ENCODE measurements around the gene PLCH2.

PLCH2 gene

DNA sequence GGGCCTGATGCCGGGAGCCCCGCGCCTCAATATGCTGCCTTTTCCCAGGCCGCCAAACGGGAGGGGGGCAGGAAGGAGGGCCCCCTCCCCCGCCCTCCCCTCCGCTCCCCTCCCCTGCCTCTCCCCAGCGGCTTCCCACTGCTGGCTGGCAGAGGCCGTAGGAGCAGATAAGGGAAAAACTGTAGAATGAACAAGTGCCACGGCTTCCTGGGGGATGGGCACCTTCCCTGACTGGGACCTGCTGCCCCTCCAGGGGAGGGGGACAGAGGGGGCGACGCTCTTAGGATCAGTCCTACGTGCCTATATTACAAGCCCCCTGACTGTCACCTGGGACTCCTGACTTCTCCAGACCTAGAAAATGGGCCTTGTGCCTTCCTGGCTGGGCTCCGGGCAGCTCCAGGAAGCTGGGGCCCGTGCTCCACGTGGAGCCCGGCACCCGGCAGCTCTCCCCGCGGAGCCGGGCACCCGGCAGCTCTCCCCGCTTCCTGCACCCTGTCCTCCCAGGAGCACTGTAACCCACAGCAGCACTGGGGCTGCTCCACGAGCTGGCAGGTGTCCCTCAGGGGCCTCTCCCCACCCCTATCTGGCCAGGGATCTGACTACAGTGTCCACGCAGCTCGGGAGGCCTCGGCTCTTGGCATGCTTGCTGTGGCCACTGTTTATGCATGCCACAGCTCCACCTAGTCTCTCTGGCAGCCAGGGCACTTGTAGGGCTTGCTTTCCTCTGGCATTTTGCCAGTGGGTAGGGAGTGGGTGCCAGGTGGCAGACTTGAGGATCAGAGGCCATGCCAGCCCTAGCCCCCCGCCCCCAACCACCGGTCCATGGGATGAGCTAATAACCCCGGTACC lies 54.6 kb downstream of the PLCH2 start:
- no peak for DNase-seq (ENCODE audit: low read depth)

DNA sequence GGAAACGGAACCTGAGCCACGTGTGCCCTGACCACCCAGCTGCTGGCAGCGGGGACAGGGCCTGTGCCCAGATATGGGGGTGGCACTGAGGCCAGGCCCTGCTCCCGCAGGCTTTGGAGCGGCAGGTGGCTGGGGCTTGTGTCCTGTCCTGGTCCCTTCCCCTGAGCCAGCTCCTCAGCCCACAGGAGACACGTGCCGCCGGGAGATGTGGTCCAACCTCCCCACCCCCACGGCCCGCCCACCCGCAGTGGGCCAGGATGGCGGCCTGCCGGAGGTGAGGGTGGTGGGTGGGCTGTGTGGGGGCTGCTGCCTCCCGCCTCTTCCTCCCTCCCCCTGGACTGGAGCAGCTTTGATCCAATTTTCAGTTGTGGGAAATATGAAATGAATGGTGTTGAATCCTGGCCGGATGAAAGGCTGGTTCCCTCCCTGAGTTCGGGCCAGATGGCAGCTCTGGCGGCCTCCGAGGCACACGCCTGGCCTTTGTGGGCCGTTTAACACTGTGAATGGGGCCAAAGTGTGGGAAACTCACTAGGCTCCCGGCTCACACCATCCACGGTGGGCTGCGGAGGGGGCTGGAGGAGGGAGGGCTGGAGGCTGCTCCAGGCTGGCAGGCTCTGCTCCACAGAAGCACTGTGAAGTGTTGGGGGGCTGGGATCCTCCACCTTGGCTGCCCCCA lies 56.5 kb downstream of the PLCH2 start:
- no peak for DNase-seq (ENCODE audit: low read depth)

DNA sequence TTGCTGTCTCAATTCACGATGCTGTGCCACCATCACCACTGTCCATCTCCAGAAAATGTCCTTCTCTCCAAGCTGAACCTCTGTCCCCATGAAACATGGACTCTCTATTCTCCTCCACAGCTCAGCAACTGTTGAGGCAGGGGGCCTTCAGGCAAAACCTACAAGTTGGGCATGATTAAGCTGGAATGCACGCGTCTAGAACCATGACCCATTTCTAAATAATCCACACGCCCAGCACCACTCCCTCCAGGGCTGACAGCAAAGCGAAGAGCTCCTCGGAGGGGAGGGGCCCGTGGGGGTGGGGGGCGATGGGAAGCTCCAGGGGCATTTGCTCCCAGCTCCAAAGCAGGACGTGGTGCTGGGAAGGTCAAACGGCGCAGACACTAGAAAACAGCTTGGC lies 57.3 kb downstream of the PLCH2 start:
- peak; percentile 58 for DNase-seq (ENCODE audit: low read depth)

DNA sequence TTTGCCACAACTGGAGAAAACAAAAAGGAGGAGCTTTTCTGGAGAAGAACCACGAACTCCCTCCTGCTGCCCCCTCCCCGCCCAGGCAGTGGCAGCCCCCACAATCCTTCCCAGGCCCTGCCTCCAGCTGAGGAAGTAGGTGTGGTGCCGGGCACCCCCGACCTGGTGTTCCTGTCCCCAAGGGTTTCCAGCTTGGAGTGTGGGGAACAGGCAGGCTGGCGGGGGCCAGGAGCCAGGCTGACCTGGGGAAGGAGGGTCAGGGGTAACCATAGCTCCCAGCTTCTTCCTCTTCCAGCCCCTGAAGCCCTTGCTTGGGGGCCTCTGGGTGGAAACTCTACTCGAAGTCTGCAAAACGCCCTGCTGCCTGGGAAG lies 58.2 kb downstream of the PLCH2 start:
- DNase-seq (ENCODE audit: low read depth) = no peak

DNA sequence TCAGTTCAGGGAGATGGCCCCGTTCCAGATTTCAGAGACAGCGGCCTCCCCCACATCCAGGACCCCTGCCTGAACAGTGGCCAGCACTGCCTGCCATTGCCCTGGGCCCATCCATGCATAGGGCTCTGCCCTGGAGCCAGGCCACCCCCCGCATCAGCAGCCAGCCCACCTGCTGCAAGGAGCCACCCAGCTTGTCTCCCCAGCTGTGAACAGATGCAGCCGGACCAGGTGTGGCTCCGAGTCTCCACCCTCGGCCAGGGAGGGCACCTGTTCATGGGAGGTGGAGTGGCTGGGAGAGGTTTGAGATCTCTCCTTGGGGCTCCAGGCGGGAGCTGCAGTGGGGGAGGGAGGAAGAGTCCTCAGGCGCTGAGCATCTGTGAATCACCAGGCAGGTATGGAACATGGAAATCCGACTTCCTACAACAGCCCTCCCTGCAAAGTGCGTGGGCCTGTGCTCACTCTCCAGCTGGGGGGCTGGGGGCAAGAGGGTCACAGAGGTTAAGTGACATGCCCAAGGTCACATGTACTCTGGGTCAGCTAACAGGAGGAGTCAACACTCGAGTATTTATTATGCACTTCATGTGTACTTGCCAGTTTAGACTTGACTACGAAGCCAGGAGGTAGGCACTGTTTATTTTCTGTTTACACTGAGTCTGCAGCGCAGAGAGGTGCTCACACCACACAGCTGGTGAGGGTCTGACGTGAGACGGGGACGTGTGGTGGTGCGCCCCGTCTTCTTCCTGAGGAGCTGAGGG lies 58.8 kb downstream of the PLCH2 start:
- peak; percentile 83 for DNase-seq (ENCODE audit: low read depth)

DNA sequence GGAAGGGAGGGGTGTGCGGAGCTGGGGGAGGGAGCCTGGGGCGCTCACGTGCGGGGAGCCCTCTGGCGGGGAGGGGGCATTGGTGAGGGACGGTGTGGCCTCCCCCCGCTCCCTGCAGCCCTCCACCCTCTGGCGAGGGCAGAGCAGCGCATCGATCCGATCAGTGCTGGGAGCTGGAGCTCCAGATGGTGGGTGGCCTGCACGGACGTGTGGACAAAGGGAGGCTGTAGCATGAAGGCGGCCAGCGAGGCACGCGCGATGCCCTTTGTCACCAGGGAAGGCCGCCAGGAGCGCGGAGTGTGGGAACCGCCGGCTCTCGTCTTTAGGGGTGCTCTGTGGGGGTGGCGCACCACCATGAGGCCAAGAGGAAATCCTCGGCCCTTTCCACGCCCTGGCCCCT lies 59.4 kb downstream of the PLCH2 start:
- no peak for DNase-seq (ENCODE audit: low read depth)

DNA sequence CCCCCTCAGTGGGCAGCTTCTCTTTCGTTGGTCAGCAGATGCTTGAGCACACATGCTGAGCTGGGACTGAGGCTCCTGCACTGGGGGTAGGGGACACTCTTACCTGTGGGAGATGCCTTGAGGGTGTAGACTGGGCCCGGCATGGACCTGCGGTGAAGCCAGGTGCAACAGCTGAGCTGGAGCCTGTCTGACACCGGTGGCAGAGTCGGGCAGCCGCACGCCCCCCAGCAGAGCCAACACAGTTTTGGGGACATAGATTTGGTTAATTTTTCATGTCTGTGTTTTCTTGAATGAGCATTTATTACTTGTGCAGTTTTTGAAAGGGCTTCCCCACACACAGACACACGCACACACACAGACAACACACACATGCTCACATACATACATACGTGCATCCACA lies 59.9 kb downstream of the PLCH2 start:
- DNase-seq (ENCODE audit: low read depth) = no peak

DNA sequence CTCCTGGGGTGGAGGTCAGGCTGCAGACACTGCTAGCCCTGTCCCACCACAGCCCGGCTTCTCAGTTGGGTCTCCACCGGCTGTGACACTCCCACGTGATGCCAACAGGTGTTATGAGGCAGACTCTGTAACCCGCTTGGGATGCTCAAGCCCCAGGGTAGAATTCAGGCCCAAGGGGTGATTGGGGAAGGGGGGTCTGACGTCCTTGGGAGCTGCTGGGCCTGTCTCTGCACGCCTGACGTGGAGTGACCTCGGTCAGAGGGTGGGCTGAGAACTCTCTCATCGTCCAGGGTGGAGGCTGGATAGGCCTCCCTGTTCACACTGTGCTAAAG lies 61.7 kb downstream of the PLCH2 start:
- DNase-seq (ENCODE audit: low read depth) = no peak

DNA sequence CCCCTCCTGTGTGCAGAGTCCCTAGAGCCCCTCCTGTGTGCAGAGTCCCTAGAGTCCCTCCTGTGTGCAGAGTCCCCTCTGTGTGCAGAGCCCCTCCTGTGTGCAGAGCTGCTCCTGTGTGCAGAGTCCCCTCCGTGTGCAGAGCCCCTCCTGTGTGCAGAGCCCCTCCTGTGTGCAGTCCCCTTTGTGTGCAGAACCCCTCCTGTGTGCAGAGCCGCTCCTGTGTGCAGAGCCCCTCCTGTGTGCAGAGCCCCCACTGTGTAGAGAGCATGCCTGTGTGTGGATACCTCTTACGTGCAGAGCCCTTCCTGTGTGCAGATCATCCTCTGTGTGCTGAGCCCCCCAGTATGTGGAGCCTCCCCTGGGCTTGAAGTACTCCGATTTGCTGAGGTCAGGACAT lies 62.3 kb downstream of the PLCH2 start:
- no peak for DNase-seq (ENCODE audit: low read depth)

DNA sequence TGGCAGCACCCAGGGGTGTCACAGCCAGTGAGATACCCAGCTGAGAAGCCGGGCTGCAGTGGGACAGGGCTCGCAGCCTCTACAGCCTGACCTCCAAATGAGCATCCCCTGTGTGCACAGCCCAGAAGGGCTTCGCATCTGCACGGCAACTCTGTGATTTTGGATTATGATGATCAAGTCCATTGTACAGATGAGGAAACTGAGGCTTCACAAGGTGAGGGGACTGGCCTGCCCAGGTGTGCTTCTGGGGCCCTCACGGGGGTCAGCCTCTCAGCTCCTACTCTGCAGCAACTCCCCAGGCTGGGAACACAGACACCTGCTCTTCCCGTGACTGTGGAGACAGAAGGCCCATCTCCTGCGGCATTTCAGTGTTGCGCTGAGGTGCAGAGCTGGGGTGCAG lies 62.8 kb downstream of the PLCH2 start:
- no peak for DNase-seq (ENCODE audit: low read depth)

DNA sequence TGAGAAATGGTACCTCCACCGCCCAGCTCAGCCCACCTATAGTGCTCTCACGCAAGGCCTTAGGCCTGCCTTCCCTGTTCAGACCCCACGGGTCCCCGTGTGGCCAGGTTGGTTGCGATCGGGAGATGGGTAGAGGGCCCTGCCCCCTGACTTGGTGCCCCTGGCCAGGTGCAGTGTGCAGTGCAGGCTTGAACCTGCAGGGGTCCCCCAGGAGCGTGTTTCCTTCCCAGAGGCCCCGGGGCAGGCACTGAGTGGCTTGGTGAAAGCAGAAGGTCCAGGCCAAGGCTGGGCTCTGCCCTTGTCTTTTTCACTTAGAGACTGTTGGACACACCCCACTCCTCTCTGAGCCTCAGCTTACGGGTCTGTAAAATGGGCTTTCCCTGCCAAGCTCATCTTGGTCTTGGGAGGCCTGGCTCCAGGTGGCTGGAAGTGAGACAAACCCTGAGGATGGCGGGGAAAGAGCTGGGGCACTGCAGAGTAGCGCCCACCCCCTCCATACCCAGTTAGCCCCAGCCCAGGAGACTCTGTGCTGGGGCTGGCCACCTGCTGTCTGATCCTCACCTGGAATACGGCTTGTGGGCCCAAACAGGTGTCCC lies 63.3 kb downstream of the PLCH2 start:
- DNase-seq (ENCODE audit: low read depth) = no peak

DNA sequence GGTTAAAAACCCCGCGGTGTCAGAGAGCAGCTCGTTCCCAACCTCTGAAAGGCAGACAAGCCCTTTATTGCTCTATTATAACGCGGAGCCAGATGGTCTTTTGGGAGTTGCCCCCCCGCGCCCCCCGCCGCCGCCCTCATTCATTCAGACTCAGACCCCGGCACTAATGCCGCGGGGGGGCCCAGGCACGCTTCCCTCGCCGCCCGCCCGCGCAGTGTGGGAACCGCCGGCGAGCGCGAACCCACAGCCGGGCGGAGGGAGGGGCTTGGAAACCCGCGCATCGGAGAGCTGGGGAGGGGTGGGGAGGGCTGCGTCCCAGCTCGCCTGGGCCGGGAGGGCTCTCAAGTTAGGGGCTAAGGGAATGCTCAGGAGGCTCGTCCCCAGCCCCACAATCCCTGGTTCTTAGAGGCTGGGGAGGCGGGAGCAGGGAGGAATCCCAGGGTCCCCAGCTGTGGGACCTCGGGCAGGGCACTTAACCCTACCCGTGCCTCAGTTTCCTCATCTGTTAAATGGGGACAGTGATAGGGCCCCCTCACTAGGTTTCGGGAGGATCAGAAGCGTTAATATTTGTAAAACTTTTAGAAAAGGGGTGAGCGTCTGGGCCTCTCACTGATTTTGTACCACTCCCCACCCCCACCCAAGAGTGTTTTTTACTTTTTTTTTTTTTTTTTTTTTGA lies 64.9 kb downstream of the PLCH2 start:
- no peak for DNase-seq (ENCODE audit: low read depth)

DNA sequence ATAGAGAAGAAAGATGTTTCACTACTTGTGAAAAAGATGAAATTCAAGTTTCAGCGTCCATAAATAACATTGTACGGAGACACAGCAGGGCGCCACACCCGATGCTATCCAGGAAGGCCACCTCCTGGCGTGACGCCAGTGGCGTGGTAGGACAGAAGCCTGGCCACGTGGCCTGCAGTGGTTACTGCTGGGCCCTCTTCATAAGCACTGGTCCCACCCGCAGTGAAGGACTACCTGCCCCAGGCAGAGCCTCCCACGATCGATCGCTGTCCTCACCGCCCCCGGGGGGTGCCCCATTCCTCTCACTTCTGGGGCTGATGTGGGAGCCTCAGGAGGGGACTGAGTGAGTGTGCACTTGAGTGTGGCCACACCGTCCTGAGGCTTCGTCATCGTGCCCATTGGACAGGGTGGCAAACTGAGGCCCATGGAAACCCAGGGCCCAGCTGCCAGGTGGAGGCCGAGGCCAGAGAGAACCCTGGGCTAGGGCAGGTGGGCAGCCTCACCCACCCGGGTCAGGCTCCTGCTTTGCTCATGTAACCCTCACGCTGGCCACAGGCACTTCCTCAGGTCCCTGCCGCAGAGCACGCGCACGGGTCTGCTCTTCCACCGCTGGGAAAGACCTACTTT lies 65.6 kb downstream of the PLCH2 start:
- no peak for DNase-seq (ENCODE audit: low read depth)

DNA sequence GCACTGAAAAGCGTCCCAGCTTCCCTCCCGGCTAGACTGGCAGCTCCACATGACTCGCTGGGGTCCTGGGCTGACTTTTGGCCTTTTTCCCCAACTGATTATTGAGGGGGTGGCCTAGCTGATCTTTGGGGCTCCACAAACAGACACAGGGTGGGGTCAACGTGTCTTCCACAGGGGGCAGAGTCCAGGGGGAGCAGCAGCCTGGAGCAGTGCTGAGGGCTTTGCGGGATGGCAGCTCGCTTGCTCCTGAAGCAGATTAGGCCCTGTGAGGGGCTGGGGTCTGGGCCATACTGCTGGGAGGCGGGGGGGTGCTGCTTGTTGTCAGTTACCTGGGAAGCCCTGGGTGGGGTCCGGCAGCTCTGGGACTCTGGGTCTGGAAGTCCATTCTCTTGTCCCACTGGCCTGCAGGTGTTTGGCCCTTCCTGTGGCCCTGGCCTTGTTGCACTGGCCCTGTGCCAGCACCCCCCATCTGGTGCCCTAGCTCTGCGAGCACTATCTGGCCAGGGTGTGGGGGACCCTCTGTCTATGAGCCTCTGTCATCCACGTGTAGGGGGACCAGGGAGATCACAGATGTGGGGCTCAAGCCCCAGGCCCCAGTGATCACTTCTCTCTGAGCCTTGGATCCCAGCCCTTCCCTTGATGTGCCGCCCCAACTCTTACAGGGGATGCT lies 66.3 kb downstream of the PLCH2 start:
- no peak for DNase-seq (ENCODE audit: low read depth)

DNA sequence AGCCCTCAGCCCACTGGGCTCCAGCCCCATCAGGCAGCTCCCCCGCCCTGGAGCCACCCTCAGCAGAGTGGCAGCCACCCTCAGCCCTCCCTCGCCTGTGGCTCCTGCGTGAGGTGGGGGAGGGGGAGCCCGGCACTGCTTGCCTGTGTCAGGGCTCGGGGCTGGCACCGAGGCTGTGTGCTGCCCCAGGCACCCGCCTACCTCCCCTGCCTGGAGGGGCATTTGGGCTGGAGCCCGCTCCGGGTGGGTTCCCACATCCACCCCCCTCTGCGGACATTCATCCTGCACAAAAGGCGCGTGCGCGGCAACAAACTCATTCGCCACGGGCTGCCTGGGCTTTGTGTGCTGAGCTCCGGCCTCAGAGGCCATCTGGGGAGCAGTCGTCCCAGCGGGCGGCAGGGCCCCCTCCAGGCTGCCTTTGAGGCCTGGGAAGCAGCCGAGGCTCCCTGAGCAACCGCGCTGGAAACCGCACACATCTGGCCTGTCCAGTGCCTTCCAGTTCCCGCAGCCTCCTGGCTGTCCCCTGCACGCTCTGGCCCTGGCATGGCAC lies 67.5 kb downstream of the PLCH2 start:
- DNase-seq (ENCODE audit: low read depth) = no peak

DNA sequence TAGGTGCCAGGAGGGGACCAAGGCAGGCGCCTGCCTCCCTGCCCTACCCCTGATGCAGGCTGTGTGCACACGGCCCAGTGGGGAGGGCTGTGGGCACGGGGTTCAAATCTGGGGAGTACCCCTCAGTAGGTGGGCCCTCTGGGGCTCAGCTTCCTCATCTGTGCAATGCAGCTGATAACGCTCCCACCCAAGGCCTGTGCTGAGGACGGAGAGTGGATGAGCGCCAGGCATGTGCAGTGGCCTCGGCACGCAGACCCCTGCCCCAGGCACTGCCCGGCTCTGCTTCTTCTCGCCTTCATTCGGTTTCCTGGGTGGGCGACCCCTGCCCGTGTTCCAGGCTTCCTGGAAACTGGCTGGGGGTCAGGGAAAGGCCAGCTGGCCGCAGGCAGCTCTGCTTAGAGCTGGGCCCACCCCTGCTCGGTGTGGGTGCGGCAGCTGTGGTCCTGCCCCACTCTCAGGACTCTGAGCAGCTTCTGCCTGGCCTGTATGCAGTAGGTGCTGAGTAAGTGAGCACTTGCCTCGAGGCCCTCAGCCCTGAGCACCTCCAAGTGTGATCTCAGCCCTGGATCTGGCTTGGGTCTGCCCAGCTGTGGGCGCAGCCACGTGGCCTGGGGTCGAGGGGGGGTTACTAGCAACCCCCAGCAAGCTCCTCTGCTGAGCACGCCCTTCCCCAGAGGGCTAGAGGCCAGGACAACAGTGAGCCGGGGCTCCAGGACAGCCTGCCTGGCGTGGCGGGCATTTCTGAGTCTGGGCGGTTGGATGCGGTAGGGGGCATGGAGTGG lies 68.2 kb downstream of the PLCH2 start:
- DNase-seq (ENCODE audit: low read depth) = no peak

DNA sequence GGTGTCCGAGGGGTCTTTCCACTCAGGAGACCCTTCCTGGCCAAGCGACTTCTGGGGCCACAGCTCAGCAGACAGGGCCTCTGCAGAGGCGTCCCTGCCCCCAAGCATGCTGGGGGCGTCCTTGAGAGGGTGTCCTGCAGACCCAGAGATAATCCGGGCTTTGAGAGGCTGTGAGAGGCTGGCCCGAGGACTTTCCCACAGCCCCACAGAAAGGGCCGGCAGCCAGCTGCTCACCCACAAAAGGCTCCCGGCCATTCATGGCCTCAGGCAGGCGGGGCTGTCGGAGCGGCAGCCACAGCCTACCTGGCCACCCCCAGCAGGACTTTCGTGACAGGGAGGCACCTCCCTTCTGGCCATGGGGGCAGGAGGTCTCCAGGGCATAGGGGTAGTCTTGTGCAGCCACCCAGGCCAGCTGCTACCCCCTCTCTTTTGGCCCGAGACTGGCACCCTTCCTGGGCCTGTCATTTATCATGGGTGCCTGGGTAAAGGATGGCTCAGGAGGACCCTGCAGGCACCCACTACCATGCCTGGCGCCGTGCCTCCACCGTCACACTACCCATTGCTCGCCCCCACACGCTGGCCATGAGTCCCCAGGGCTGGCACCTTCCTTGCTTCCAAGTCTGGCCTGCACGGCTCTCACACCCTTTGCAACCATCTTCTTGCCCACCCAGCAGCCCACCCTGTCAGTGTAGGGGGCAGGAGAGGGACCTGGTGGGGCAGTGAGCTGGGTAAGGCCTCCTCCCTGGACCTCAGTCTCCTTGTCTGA lies 69.0 kb downstream of the PLCH2 start:
- DNase-seq (ENCODE audit: low read depth) = no peak

DNA sequence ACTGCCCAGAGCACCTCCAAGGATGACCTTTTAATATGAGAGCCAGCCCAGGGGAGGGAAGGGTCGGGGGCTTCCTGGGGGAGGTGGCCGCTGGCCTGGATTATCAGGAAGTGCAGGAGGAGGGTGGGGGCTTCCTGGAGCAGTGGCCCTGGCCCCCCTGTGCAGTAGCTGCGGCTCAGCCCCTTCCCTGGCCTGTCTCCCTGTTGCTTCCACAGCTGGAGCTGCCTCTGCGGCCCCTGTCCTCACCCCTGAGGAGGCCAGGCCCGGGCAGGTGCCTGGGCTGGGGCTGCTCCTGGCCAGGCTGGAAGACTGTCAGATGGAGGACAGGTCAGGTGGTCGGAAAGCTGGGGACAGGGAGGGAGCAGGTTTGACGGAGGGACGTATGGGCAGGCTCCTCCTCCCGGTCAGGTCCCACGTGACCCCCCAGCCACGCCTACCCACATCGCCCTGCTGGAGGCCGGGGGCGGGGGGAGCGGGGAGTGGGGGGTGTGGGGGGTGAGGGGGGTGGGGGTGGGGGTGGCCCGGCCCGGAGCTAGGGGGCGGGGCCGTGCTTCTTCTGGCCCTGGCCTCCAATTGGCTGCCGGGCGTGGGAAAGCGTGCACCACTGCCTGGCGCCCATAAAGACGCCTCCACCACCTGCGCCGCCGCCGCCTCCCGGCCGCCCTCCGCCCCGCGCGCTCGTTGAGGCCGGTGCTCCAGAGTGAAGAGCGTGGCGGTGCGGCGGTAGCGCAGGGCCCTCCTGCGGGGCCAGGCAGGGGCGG lies 69.8 kb downstream of the PLCH2 start:
- peak; percentile 67 for DNase-seq (ENCODE audit: low read depth)
